Mucosa of stomach (tissue), 1 donor: ENCODE data around the gene TPST1.

ENCODE experiments used
- H3K27me3 ChIP-seq: one replicate; pipeline ENCODE4 v1.7.0; 2013; ENCODE audit warnings: mild to moderate bottlenecking, low read length; ENCODE audit not compliant: control insufficient read depth, insufficient read depth
- H3K36me3 ChIP-seq: one replicate; pipeline ENCODE4 v1.7.0; 2013; ENCODE audit warnings: low read length; ENCODE audit not compliant: control insufficient read depth, insufficient read depth
- H3K4me1 ChIP-seq: one replicate; pipeline ENCODE4 v1.7.0; 2013; ENCODE audit warnings: mild to moderate bottlenecking, low read length; ENCODE audit not compliant: control insufficient read depth, insufficient read depth
- H3K4me3 ChIP-seq: one replicate; pipeline ENCODE4 v1.7.0; 2013; ENCODE audit warnings: low read length
- H3K9ac ChIP-seq: one replicate; pipeline ENCODE4 v1.7.0; 2013; ENCODE audit warnings: mild to moderate bottlenecking, low read length, moderate library complexity
- H3K9me3 ChIP-seq: one replicate; pipeline ENCODE4 v1.7.0; 2013; ENCODE audit warnings: mild to moderate bottlenecking, low read length, moderate library complexity; ENCODE audit not compliant: control insufficient read depth
- donor health status: Pancreatic carcinoma.

The TPST1 gene

GRCh38 chr7:66279912-66280311, 74.8 kb downstream of the TPST1 start:
- no peaks in the 10 kb centered on the region for H3K4me1 ChIP-seq
- no peak overlapping the region for H3K4me3 ChIP-seq
- H3K9ac ChIP-seq, result no peak overlapping the region
- H3K36me3 ChIP-seq, result no peaks in the 10 kb centered on the region
- no peaks in the 10 kb centered on the region for H3K27me3 ChIP-seq
- no peaks in the 10 kb centered on the region for H3K9me3 ChIP-seq

- Histone ChIP-seq H3K9me3 (no peaks in the 10 kb centered on the region), H3K4me3 (no peak overlapping the region), H3K9ac (no peak overlapping the region), H3K36me3 (no peaks in the 10 kb centered on the region), H3K27me3 (no peaks in the 10 kb centered on the region), H3K4me1 (no peaks in the 10 kb centered on the region)
These were observed 76.8 kb downstream of the TPST1 start for GRCh38 chr7:66281678-66282590.

- no peaks in the 10 kb centered on the region for H3K9me3 ChIP-seq
- no peak overlapping the region for H3K4me3 ChIP-seq
- H3K27me3 ChIP-seq, result no peaks in the 10 kb centered on the region
- no peaks in the 10 kb centered on the region for H3K4me1 ChIP-seq
- H3K36me3 ChIP-seq, result no peaks in the 10 kb centered on the region
- no peak overlapping the region for H3K9ac ChIP-seq
These were observed 77.4 kb downstream of the TPST1 start for GRCh38 chr7:66282591-66282935.

- Histone ChIP-seq H3K4me3 (no peak overlapping the region), H3K9ac (no peak overlapping the region), H3K27me3 (no peaks in the 10 kb centered on the region), H3K36me3 (no peaks in the 10 kb centered on the region), H3K4me1 (no peaks in the 10 kb centered on the region), H3K9me3 (no peaks in the 10 kb centered on the region)
These were observed 78.1 kb downstream of the TPST1 start for GRCh38 chr7:66283003-66283920.

- Histone ChIP-seq H3K4me1 (no peaks in the 10 kb centered on the region), H3K27me3 (no peaks in the 10 kb centered on the region), H3K9me3 (no peaks in the 10 kb centered on the region), H3K4me3 (no peak overlapping the region), H3K9ac (no peak overlapping the region), H3K36me3 (no peaks in the 10 kb centered on the region)
These were observed 90.9 kb downstream of the TPST1 start for GRCh38 chr7:66296001-66296521.

- Histone ChIP-seq H3K27me3 (no peaks in the 10 kb centered on the region), H3K4me1 (no peaks in the 10 kb centered on the region), H3K9ac (no peak overlapping the region), H3K4me3 (no peak overlapping the region), H3K9me3 (no peaks in the 10 kb centered on the region), H3K36me3 (no peaks in the 10 kb centered on the region)
These were observed 91.4 kb downstream of the TPST1 start for GRCh38 chr7:66296557-66296956.

- no peaks in the 10 kb centered on the region for H3K36me3 ChIP-seq
- H3K9ac ChIP-seq, result no peak overlapping the region
- no peak overlapping the region for H3K4me3 ChIP-seq
- no peaks in the 10 kb centered on the region for H3K4me1 ChIP-seq
- H3K9me3 ChIP-seq, result no peaks in the 10 kb centered on the region
- H3K27me3 ChIP-seq, result no peaks in the 10 kb centered on the region
These were observed 92.4 kb downstream of the TPST1 start for GRCh38 chr7:66297579-66297978.

- H3K27me3 ChIP-seq, result no peaks in the 10 kb centered on the region
- no peaks in the 10 kb centered on the region for H3K9me3 ChIP-seq
- no peak overlapping the region for H3K4me3 ChIP-seq
- H3K9ac ChIP-seq, result no peak overlapping the region
- no peaks in the 10 kb centered on the region for H3K36me3 ChIP-seq
- H3K4me1 ChIP-seq, result peaks cover 10% of the 10 kb centered on the region
These were observed 96.1 kb downstream of the TPST1 start for GRCh38 chr7:66301249-66301648.

GRCh38 chr7:66301737-66302136, 96.6 kb downstream of the TPST1 start:
- no peaks in the 10 kb centered on the region for H3K36me3 ChIP-seq
- no peak overlapping the region for H3K4me3 ChIP-seq

GRCh38 chr7:66303454-66304155, 98.5 kb downstream of the TPST1 start:
- Histone ChIP-seq H3K36me3 (no peaks in the 10 kb centered on the region), H3K9ac (no peak overlapping the region), H3K9me3 (no peaks in the 10 kb centered on the region), H3K4me3 (no peak overlapping the region), H3K27me3 (no peaks in the 10 kb centered on the region), H3K4me1 (peaks cover 30% of the 10 kb centered on the region)

More at GRCh38 chr7:66301737-66302136, 96.6 kb downstream of the TPST1 start:
- Histone ChIP-seq H3K9ac (no peak overlapping the region), H3K27me3 (no peaks in the 10 kb centered on the region), H3K4me1 (peaks cover 13% of the 10 kb centered on the region), H3K9me3 (no peaks in the 10 kb centered on the region)

GRCh38 chr7:66304536-66304935, 99.4 kb downstream of the TPST1 start:
- Histone ChIP-seq H3K36me3 (no peaks in the 10 kb centered on the region), H3K9me3 (no peaks in the 10 kb centered on the region), H3K4me3 (no peak overlapping the region), H3K4me1 (peaks cover 30% of the 10 kb centered on the region), H3K9ac (no peak overlapping the region), H3K27me3 (no peaks in the 10 kb centered on the region)
